K562 (cell line): ENCODE measurements around the gene HTR3C. TPM values are rescaled to one million over a fixed set of nuclear protein-coding genes. Genes with fewer than 3 reads are reported as not detected.

ENCODE experiments used
- CCNT2 ChIP-seq: IDR thresholded peaks from 2 replicates; pipeline ENCODE4 v1.6.1; 2011; ENCODE audit warnings: borderline replicate concordance, low read depth, mild to moderate bottlenecking, moderate library complexity, mixed read lengths, low read length; ENCODE audit not compliant: insufficient read length; ENCODE audit errors: extremely low read depth
- HCFC1 ChIP-seq: IDR thresholded peaks from 2 replicates; pipeline ENCODE4 v1.6.1; 2012; ENCODE audit warnings: low read depth, low read length, improper control_type of control experiment
- HDAC2 ChIP-seq: fragments of 450-650 bp; IDR thresholded peaks from 2 replicates; pipeline ENCODE4 v1.6.1; 2016; ENCODE audit warnings: mild to moderate bottlenecking
- KAT7 ChIP-seq: sonication (generic); formaldehyde crosslinking; IDR thresholded peaks from 2 replicates; pipeline ENCODE4 v1.8.0; 2022; ENCODE audit warnings: missing genetic modification reagents, mild to moderate bottlenecking, borderline replicate concordance
- KDM5B ChIP-seq: fragments of 200-600 bp; sonication (generic); IDR thresholded peaks from 2 replicates; pipeline ENCODE4 v1.6.1; 2012; ENCODE audit warnings: low read depth, mild to moderate bottlenecking, moderate library complexity, low read length, control low read depth, inconsistent platforms; ENCODE audit not compliant: insufficient replicate concordance
- MIER1 ChIP-seq: fragments of 450-650 bp; IDR thresholded peaks from 2 replicates; pipeline ENCODE4 v1.6.1; 2016; ENCODE audit warnings: antibody characterized with exemption, mild to moderate bottlenecking, low read depth
- MITF ChIP-seq: IDR thresholded peaks from 2 replicates; pipeline ENCODE4 v1.6.1; 2014; ENCODE audit warnings: antibody characterized with exemption
- MTA1 ChIP-seq: fragments of 450-650 bp; IDR thresholded peaks from 2 replicates; pipeline ENCODE4 v1.6.1; 2017; ENCODE audit warnings: borderline replicate concordance
- NFIC ChIP-seq: fragments of 450-650 bp; IDR thresholded peaks from 2 replicates; pipeline ENCODE4 v1.6.1; 2017; ENCODE audit warnings: mild to moderate bottlenecking, inconsistent platforms
- NFIX ChIP-seq: fragments of 250-450 bp; sonication (Bioruptor Pico); IDR thresholded peaks from 2 replicates; pipeline ENCODE4 v1.4.0; 2020; ENCODE audit warnings: low read depth, mild to moderate bottlenecking, moderate library complexity
- PHB ChIP-seq: fragments of 250-450 bp; sonication (Bioruptor Pico); IDR thresholded peaks from 2 replicates; pipeline ENCODE4 v1.5.0; 2021
- PHF20 ChIP-seq: fragments of 450-650 bp; IDR thresholded peaks from 2 replicates; pipeline ENCODE4 v1.6.1; 2018; ENCODE audit not compliant: partially characterized antibody
- TRIM25 ChIP-seq: fragments of 450-650 bp; IDR thresholded peaks from 2 replicates; pipeline ENCODE4 v1.7.0; 2016; ENCODE audit warnings: borderline replicate concordance
- U2AF2 ChIP-seq: fragments of 200-400 bp; formaldehyde crosslinking; optimal IDR thresholded peaks from 2 replicates; pipeline ENCODE3; 2017; ENCODE audit warnings: low read depth, mild to moderate bottlenecking, low read length
- WHSC1 ChIP-seq: IDR thresholded peaks from one replicate; pipeline ENCODE4 v1.6.1; 2012; ENCODE audit warnings: low read length, control low read depth, inconsistent platforms
- ZFP1 ChIP-seq: fragments of 450-650 bp; formaldehyde crosslinking; IDR thresholded peaks from 2 replicates; pipeline ENCODE4 v1.4.0; 2020; ENCODE audit warnings: mild to moderate bottlenecking, mixed read lengths
- ZNF133 ChIP-seq: fragments of 250-450 bp; sonication (Bioruptor Pico); IDR thresholded peaks from 2 replicates; pipeline ENCODE4 v1.4.0; 2020; ENCODE audit warnings: mild to moderate bottlenecking
- ZNF184 ChIP-seq: sonication (generic); formaldehyde crosslinking; IDR thresholded peaks from 2 replicates; pipeline ENCODE4 v1.5.0; 2020; ENCODE audit warnings: missing genetic modification reagents
- ZNF253 ChIP-seq: fragments of 250-450 bp; sonication (Bioruptor Pico); conservative IDR thresholded peaks from 2 replicates; pipeline ENCODE4 v1.6.1; 2021; ENCODE audit warnings: mild to moderate bottlenecking
- ZNF324 ChIP-seq: fragments of 250-450 bp; sonication (Bioruptor Pico); IDR thresholded peaks from 2 replicates; pipeline ENCODE4 v1.4.0; 2020; ENCODE audit warnings: mild to moderate bottlenecking
- ZNF707 ChIP-seq: fragments of 250-450 bp; sonication (Bioruptor Pico); conservative IDR thresholded peaks from 2 replicates; pipeline ENCODE4 v1.8.0; 2022; ENCODE audit warnings: inconsistent platforms, mild to moderate bottlenecking, moderate library complexity
- ZNF778 ChIP-seq: fragments of 450-650 bp; formaldehyde crosslinking; IDR thresholded peaks from 2 replicates; pipeline ENCODE4 v1.4.0; 2020; ENCODE audit warnings: mild to moderate bottlenecking, moderate library complexity
- polyA plus RNA-seq, 8 experiments: library from polyadenylated mRNA; depleted of rRNA in 4 of 8; stranded (reverse) in 5 of 8; unstranded in 3 of 8; fragments of >200 nt; fragmentation: Nextera tagmentation in 2 of 8; fragmentation: Illumina TruSeq in 1 of 8; extraction: Ambion mirVana in 2 of 8; extraction: Trizol in 1 of 8; gene quantifications; 2 replicates each; pipeline versions ENCODE4 v1.2.1 to v1.2.3, GENCODE V29; 2011 to 2014; ENCODE audit warnings: inconsistent platforms in 1 of 8, missing spikeins in 1 of 8
- total RNA-seq, 7 experiments: library from RNA; depleted of rRNA in 6 of 7; stranded (reverse); fragments of >200 nt in 6 of 7; fragmentation: Illumina TruSeq in 2 of 7; extraction: Trizol in 2 of 7; gene quantifications; 2 replicates each; pipeline versions ENCODE4 v1.2.1 to v1.2.3, GENCODE V29; 2011 to 2021; ENCODE audit warnings: low replicate concordance in 1 of 7
- TF ChIP-seq, protein P1 (sequence below): fragments of 250-450 bp; sonication (Bioruptor Pico); IDR thresholded peaks from 2 replicates; pipeline ENCODE4 v1.5.0; 2021
- TF ChIP-seq, protein P2 (sequence below): sonication (generic); formaldehyde crosslinking; IDR thresholded peaks from 2 replicates; pipeline ENCODE4 v1.8.1; 2023; ENCODE audit warnings: mild to moderate bottlenecking, missing genetic modification reagents
- TF ChIP-seq, protein P3 (sequence below): fragments of 450-650 bp; formaldehyde crosslinking; IDR thresholded peaks from 2 replicates; pipeline ENCODE4 v1.4.0; 2020; ENCODE audit warnings: mild to moderate bottlenecking

The HTR3C gene
- total and polyA plus RNA-seq, 9 of the 15 experiments (the other 6 are each of a cell fraction or from before 2014, with no cell fraction given), result 0.04 to 0.06 TPM; not detected in 7

- TF ChIP-seq TRIM25 (no peak), ZFP1 (CRISPR knock-in tag) (no peak), ZNF778 (CRISPR knock-in tag) (no peak), ZNF324 (no peak), WHSC1 (no peak), MIER1 (no peak), MTA1 (peak; percentile 72), ZNF184 (CRISPR knock-in tag) (no peak), PHB (no peak), NFIC (peak; percentile 65), PHF20 (no peak), KAT7 (CRISPR knock-in tag) (no peak), KDM5B (no peak), ZNF253 (CRISPR knock-in tag) (no peak), HCFC1 (no peak), MITF (no peak), ZNF133 (CRISPR knock-in tag) (no peak), ZNF707 (CRISPR knock-in tag) (no peak), U2AF2 (no peak), HDAC2 (peak; percentile 69; the same call in 1 of the 2 replicates), NFIX (CRISPR knock-in tag) (no peak), CCNT2 (no peak)
- TF ChIP-seq, protein P1, sequence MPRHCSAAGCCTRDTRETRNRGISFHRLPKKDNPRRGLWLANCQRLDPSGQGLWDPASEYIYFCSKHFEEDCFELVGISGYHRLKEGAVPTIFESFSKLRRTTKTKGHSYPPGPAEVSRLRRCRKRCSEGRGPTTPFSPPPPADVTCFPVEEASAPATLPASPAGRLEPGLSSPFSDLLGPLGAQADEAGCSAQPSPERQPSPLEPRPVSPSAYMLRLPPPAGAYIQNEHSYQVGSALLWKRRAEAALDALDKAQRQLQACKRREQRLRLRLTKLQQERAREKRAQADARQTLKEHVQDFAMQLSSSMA, result no peak
- TF ChIP-seq, protein P2, sequence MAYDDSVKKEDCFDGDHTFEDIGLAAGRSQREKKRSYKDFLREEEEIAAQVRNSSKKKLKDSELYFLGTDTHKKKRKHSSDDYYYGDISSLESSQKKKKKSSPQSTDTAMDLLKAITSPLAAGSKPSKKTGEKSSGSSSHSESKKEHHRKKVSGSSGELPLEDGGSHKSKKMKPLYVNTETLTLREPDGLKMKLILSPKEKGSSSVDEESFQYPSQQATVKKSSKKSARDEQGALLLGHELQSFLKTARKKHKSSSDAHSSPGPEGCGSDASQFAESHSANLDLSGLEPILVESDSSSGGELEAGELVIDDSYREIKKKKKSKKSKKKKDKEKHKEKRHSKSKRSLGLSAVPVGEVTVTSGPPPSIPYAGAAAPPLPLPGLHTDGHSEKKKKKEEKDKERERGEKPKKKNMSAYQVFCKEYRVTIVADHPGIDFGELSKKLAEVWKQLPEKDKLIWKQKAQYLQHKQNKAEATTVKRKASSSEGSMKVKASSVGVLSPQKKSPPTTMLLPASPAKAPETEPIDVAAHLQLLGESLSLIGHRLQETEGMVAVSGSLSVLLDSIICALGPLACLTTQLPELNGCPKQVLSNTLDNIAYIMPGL (CRISPR knock-in tag), result no peak
- TF ChIP-seq, protein P3, sequence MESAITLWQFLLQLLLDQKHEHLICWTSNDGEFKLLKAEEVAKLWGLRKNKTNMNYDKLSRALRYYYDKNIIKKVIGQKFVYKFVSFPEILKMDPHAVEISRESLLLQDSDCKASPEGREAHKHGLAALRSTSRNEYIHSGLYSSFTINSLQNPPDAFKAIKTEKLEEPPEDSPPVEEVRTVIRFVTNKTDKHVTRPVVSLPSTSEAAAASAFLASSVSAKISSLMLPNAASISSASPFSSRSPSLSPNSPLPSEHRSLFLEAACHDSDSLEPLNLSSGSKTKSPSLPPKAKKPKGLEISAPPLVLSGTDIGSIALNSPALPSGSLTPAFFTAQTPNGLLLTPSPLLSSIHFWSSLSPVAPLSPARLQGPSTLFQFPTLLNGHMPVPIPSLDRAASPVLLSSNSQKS (CRISPR knock-in tag), result no peak
Observed at GRCh38 chr3:184005941-184006507, 46.8 kb upstream of the HTR3C start (continued).
